ENCODE measurements around the gene PASK. TPM values are rescaled to one million over a fixed set of nuclear protein-coding genes. Genes with fewer than 3 reads are reported as not detected.

PASK gene
- polyA plus RNA-seq, 6 donors from 2014 or later = 3.9 to 17.4 (median 9.1) TPM

DNA sequence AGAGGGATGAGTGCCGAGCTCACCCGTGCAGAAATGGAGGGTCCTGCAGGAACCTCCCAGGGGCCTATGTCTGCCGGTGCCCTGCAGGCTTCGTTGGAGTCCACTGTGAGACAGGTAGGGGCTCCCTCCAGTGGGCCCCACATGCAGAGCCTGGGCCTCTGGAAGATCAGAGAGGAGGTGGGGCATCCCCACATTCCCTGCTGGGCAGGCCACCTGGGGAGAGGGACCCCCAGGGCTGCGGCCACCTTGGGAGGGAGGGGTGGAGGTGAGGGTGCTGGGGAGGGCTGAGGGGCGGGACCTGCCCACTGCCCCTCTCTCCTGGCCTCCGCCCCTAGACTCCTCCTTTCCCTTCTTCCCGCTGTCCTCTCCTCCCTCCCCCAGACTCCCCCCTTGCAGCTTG is 85.7 kb downstream of the PASK start:
- H3K27me3 Mint-ChIP-seq = peaks cover 0 to 12% (median 8%) of the 10 kb centered on the region in 3 donors
- peak overlapping the region in 3 of 6 donors; percentile 11 to 98 (median 85) for H3K27ac Mint-ChIP-seq
- ATAC-seq (ENCODE audit: low read depth in 2 of 2) = peak; percentile 24 to 29
- H3K4me3 Mint-ChIP-seq = peak overlapping the region in 5 of 8 donors; percentile 15 to 61 (median 59)
- peaks cover 7 to 12% (median 8%) of the 10 kb centered on the region in 3 donors for H3K4me1 Mint-ChIP-seq
- no peaks in the 10 kb centered on the region for H3K36me3 Mint-ChIP-seq
- no peak for DNase-seq
- H3K9me3 Mint-ChIP-seq = no peaks in the 10 kb centered on the region

GRCh38 chr2:241063093-241063551 is 86.2 kb downstream of the PASK start:
- H3K9me3 Mint-ChIP-seq = no peaks in the 10 kb centered on the region

DNA sequence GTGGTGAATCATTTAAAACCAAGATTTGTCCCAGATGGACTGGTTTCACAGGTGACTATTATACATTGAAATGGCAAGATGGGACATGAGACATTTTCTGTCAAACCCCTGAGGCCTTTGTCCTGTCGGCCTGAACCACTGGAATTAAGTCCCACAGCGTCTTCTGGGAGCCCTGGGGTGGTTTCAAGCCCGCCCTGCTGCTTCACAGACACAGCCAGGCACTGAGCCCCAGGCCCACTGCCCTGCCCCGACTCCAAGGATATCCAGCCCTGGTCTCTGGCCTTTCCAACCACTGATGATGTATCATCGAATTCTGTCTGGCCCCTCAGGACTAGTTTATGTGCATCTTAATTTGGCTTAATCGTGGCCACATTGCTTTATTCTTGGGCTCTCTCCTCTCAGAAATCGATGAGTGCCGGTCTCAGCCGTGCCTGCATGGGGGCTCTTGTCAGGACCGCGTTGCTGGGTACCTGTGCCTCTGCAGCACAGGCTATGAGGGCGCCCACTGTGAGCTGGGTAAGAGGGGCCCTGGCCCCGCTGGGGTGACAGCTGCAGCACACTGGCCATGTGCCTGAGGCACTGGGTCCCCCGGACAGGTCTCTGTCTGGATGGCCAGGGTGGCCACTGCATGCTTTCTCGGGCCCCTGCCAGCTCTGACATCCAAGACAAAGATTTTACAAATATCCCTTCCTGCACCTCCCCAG is 86.7 kb downstream of the PASK start:
- no peak overlapping the region for H3K4me3 Mint-ChIP-seq
- no peak overlapping the region for H3K27ac Mint-ChIP-seq
- peaks cover 7 to 12% (median 8%) of the 10 kb centered on the region in 3 donors for H3K4me1 Mint-ChIP-seq
- H3K9me3 Mint-ChIP-seq = no peaks in the 10 kb centered on the region
- peaks cover 0 to 12% (median 8%) of the 10 kb centered on the region in 3 donors for H3K27me3 Mint-ChIP-seq
- ATAC-seq (ENCODE audit: low read depth in 2 of 2) (no peak), DNase-seq (no peak)
- H3K36me3 Mint-ChIP-seq = no peaks in the 10 kb centered on the region

More at GRCh38 chr2:241063093-241063551, 86.2 kb downstream of the PASK start:
- Mint-ChIP-seq H3K4me1 (peaks cover 7 to 12% (median 8%) of the 10 kb centered on the region in 3 donors), H3K4me3 (peak overlapping the region in 1 of 8 donors; percentile 59), H3K36me3 (no peaks in the 10 kb centered on the region), H3K27me3 (peaks cover 0 to 12% (median 8%) of the 10 kb centered on the region in 3 donors), H3K27ac (no peak overlapping the region)
- ATAC-seq (ENCODE audit: low read depth in 2 of 2) (no peak), DNase-seq (no peak)

DNA sequence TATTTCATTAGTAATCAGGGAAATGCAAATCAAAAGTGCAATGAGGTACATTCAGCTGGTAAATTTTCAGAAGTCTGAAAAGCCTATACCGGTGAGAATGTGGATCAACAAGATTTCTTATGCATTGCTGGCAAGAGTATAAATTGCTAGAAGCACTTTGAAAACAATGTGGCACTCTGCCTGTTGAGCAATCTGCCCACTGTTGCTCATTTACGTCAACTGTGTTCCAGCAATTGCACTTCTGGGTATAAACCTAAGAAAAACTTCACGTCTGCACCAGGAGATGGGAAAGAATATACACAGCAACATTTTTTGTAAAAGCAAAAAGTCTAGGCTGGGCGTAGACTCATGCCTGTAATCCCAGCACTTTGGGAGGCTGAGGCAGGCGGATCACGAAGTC is 88.0 kb downstream of the PASK start:
- DNase-seq = no peak
- H3K4me1 Mint-ChIP-seq = peaks cover 7 to 11% (median 8%) of the 10 kb centered on the region in 3 donors
- no peaks in the 10 kb centered on the region for H3K9me3 Mint-ChIP-seq
- H3K27me3 Mint-ChIP-seq = peaks cover 0 to 12% (median 8%) of the 10 kb centered on the region in 3 donors
- H3K4me3 Mint-ChIP-seq = no peak overlapping the region
- ATAC-seq (ENCODE audit: low read depth in 2 of 2) = no peak
- peak overlapping the region in 1 of 6 donors; percentile 68 for H3K27ac Mint-ChIP-seq
- H3K36me3 Mint-ChIP-seq = no peaks in the 10 kb centered on the region

Other genes starting within 250 kb of the PASK start
- gene CROCC2, start 243.1 kb downstream of the PASK start, polyA plus RNA-seq (ENCODE audit: low read depth in 6 of 6) = not detected
- gene SNED1, start 150.9 kb downstream of the PASK start, polyA plus RNA-seq (ENCODE audit: low read depth in 6 of 6) = 1 to 10 TPM in 5 of 6 donors, under 1 TPM in 1; 0.75 to 3.2 (median 1.3) TPM
- 10 to 100 TPM; 45.7 to 71.2 (median 58.3) TPM for gene MTERF4, start 47.2 kb downstream of the PASK start, polyA plus RNA-seq (ENCODE audit: low read depth in 6 of 6)
- 100 to 1,000 TPM in 5 of 6 donors, 10 to 100 TPM in 1; 96.4 to 130 (median 112) TPM for gene PPP1R7, start 995 bp upstream of the PASK start, polyA plus RNA-seq (ENCODE audit: low read depth in 6 of 6)
- gene ANO7, start 39.2 kb upstream of the PASK start, polyA plus RNA-seq (ENCODE audit: low read depth in 6 of 6) = not detected
- 10 to 100 TPM in 5 of 6 donors, 1 to 10 TPM in 1; 10.0 to 54.7 (median 28.7) TPM for gene HDLBP, start 166.2 kb upstream of the PASK start, polyA plus RNA-seq (ENCODE audit: low read depth in 6 of 6)
- gene SEPTIN2, start 166.5 kb upstream of the PASK start, polyA plus RNA-seq (ENCODE audit: low read depth in 6 of 6) = 100 to 1,000 TPM in 5 of 6 donors, 10 to 100 TPM in 1; 91.6 to 177 (median 125) TPM
- gene FARP2, start 206.8 kb upstream of the PASK start, polyA plus RNA-seq (ENCODE audit: low read depth in 6 of 6) = 10 to 100 TPM; 24.4 to 35.6 (median 29.5) TPM

All from naive B cell (primary cell).